ENCODE measurements around the gene TMEM201.

The TMEM201 gene

GRCh38 chr1:9653491-9654050 is 64.9 kb downstream of the TMEM201 start:
- DNase-seq (ENCODE audit: low read depth, low spot score), result no peak

DNA sequence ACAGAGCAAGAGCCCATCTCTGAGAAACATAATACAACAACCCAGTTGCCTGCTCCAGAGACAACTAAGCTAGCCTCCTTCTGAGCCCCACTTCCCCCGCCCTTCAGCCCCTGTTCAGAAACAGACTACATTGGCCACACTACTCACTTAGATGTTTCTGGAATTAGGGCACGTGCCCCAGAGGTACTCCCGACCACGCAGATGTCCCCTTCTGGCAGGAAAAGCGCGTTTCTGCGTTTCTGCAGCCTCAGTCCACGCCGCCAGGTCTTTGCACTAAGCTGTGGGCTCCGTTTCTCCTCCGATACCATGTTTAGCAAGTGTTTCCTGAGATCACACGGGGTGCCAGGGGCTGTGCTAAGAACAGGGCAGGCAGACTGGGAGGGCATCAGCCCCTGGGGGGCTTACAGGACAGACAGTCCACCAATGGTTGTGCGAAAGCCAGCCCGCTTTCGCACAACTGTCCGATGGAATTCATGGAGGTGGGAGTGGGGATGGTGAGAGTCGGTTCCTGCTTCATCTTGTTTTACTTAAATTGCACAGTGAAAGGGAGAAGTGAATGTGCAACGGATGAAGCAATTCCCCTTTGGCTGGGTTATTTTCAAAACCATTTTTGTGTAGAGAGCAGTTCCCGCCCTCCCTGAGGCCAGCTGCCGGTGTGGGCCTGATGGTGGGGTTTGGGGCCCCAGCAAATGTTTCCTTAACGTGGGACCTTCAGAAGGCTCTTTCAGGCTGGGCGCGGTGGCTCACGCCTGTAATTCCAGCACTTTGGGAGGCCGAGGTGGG is 65.5 kb downstream of the TMEM201 start:
- no peak for DNase-seq (ENCODE audit: low read depth, low spot score)

- no peak for DNase-seq (ENCODE audit: low read depth, low spot score)
Measured at GRCh38 chr1:9654834-9655723, 66.4 kb downstream of the TMEM201 start.

DNA sequence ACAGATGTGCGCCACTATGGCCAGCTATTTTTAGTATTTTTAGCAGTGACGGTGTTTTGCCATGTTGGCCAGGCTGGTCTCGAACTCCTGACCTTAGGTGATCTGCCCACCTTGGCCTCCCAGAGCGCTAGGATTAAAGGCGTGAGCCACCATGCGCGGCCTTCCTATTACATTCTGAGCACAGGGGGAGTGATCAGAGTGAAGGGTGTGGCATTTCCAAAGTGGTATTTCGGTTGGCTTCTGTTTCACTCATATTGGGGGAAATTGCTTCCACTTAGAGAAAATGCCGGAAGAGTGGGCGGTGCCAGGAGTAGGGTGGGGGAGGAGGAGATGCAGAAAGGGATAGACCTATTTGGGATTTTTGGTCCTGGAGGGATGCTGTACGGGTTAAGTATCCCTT is 67.1 kb downstream of the TMEM201 start:
- no peak for DNase-seq (ENCODE audit: low read depth, low spot score)

GRCh38 chr1:9657521-9658032 is 68.9 kb downstream of the TMEM201 start:
- DNase-seq (ENCODE audit: low read depth, low spot score), result no peak

GRCh38 chr1:9658199-9658598 is 69.5 kb downstream of the TMEM201 start:
- no peak for DNase-seq (ENCODE audit: low read depth, low spot score)

DNA sequence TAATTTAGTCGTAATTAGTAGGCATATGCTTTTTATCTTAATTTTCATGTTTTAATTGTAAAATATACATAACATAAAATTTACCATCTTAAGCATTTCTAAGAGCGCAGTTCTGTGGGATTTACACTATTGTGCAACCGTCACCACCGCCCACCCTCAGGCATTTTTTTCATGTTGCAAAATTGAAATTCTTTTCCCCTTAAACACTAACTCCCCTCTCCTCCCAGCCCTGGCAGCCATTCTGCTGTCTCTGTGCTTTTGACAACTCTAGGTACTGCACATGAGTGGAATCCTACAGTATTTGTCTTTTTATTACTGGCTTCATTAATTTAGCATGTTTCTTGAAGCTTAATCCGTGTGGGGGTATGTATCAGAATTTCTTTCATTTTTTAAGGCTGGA is 70.6 kb downstream of the TMEM201 start:
- no peak for DNase-seq (ENCODE audit: low read depth, low spot score)

- no peak for DNase-seq (ENCODE audit: low read depth, low spot score)
Measured at GRCh38 chr1:9663257-9663656, 74.5 kb downstream of the TMEM201 start.

Data from iPS DF 19.7 (cell line).